ENCODE results near the gene SYT9.

Gene SYT9

DNA sequence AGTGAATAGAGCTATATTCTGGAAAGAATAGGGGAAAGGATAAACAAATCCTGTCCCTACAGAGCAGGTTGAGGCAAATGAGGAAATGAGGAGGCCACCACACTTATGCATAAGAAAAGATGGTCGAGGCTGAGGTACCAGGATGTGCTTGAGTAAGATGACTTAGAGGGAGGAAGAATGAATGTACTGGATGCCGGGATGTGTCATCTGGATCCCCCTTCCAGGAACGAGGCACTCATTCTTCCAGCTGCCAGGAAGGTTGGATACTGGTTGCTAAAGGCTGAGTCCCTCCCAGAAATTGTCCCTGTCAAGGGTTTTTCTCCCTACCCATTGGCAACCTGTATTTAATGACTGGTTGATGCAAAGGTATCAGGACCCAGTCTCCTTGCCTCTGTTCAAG lies 31.1 kb upstream of the SYT9 start:
- Histone ChIP-seq H3K4me1 (ENCODE audit: control insufficient read depth in 1 of 2, insufficient read depth in 1 of 2, low read depth in 1 of 2, low read length in 1 of 2) (no peaks in the 10 kb centered on the region), H3K36me3 (no peaks in the 10 kb centered on the region), H3K27me3 (peaks cover 8% of the 10 kb centered on the region), H3K4me3 (ENCODE audit: low read depth in 1 of 2, low read length in 1 of 2) (no peak overlapping the region), H3K9me3 (no peaks in the 10 kb centered on the region), H3K27ac (no peak overlapping the region)
- TF ChIP-seq, protein P1, sequence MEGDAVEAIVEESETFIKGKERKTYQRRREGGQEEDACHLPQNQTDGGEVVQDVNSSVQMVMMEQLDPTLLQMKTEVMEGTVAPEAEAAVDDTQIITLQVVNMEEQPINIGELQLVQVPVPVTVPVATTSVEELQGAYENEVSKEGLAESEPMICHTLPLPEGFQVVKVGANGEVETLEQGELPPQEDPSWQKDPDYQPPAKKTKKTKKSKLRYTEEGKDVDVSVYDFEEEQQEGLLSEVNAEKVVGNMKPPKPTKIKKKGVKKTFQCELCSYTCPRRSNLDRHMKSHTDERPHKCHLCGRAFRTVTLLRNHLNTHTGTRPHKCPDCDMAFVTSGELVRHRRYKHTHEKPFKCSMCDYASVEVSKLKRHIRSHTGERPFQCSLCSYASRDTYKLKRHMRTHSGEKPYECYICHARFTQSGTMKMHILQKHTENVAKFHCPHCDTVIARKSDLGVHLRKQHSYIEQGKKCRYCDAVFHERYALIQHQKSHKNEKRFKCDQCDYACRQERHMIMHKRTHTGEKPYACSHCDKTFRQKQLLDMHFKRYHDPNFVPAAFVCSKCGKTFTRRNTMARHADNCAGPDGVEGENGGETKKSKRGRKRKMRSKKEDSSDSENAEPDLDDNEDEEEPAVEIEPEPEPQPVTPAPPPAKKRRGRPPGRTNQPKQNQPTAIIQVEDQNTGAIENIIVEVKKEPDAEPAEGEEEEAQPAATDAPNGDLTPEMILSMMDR (IDR thresholded peaks at IDR 0.05): no peak

DNA sequence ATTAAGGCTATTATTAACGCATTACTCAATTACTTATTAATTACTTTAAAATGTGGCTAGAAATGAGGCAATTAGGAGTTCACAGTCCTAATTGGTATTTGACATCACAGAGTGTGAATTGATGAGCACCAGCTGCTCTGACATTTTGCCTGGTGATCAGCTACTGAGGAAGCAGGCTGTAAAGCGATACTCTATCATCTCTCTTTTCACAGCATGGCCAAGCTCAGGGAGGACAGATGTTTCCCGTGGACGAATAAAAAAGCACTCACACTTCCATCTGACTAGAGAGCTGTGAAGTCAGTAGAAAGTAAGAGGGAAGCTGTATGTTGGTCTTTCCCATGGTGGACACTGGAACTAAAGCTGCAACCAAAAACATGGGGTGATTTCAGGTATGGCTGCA lies 29.1 kb upstream of the SYT9 start:
- TF ChIP-seq, protein P1 (IDR thresholded peaks at IDR 0.05): no peak
- peaks cover 8% of the 10 kb centered on the region for H3K27me3 ChIP-seq
- H3K36me3 ChIP-seq: no peaks in the 10 kb centered on the region
- no peak overlapping the region for H3K27ac ChIP-seq
- H3K9me3 ChIP-seq: no peaks in the 10 kb centered on the region
- no peaks in the 10 kb centered on the region for H3K4me1 ChIP-seq (ENCODE audit: control insufficient read depth in 1 of 2, insufficient read depth in 1 of 2, low read depth in 1 of 2, low read length in 1 of 2)
- no peak overlapping the region for H3K4me3 ChIP-seq (ENCODE audit: low read depth in 1 of 2, low read length in 1 of 2)

DNA sequence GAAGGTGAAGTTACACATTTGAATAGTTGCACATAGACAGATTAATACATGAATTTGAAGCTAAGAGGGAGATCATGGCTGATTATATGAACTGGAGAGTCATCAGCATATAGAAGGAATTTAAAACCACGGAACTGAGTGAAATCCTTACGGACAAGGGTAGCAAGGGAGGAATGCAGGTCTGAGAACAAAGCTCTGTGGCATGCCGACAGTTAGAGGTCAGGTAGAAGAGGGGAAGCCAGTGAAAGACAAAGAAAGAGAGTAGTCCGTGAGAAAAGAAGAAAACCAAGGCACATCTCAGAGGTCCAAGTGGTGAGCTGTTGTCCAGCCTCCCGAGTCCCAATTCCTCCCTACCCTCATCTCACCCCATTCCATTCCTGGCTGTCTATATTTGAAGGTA lies 11.8 kb upstream of the SYT9 start:
- Histone ChIP-seq H3K9me3 (no peaks in the 10 kb centered on the region), H3K27me3 (peaks cover 42% of the 10 kb centered on the region), H3K4me1 (ENCODE audit: control insufficient read depth in 1 of 2, insufficient read depth in 1 of 2, low read depth in 1 of 2, low read length in 1 of 2) (no peaks in the 10 kb centered on the region), H3K36me3 (no peaks in the 10 kb centered on the region), H3K4me3 (ENCODE audit: low read depth in 1 of 2, low read length in 1 of 2) (no peak overlapping the region), H3K27ac (no peak overlapping the region)
- TF ChIP-seq, protein P1 (IDR thresholded peaks at IDR 0.05): no peak

DNA sequence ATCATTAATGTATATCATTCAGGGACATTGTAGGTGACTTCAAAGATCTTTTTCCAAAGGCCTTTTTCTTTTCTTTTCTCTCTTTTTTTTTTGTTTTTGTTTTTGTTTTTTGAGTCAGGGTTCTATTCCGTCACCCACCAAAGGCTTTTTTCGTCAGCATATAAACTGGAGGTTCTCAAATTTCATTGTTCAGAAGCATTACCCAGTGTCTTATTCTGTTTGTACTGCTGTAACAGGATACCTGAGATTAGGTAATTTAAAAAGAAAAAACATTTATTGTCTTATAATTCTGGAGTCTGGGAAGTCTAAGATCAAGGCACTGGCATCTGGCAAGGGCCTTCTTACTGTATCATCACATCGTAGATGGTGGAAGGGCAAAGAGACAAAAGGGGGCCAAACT lies 6.4 kb upstream of the SYT9 start:
- Histone ChIP-seq H3K9me3 (no peaks in the 10 kb centered on the region), H3K36me3 (no peaks in the 10 kb centered on the region), H3K4me3 (ENCODE audit: low read depth in 1 of 2, low read length in 1 of 2) (no peak overlapping the region), H3K27me3 (peaks cover 29% of the 10 kb centered on the region), H3K4me1 (ENCODE audit: control insufficient read depth in 1 of 2, insufficient read depth in 1 of 2, low read depth in 1 of 2, low read length in 1 of 2) (no peaks in the 10 kb centered on the region), H3K27ac (no peak overlapping the region)
- TF ChIP-seq, protein P1 (IDR thresholded peaks at IDR 0.05): no peak

DNA sequence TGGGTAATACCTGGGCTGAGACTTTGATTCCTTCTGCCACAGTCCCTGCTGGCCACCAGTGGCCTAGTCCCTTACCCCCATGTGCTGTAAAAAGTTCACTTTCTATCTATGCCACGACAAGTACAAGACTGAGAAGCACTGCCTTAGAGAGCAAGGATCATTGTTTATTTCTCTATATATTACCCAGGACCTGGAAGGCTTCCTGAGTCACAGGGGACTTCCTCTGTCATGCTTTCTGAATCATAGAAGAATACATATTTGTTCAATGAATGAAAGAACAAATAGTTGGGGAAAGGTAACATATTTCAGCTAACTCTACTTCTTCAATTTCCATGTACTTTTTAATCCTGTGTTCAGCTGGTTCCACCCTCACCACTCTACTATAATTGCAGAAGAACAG lies 5.5 kb upstream of the SYT9 start:
- Histone ChIP-seq H3K27ac (no peak overlapping the region), H3K4me3 (ENCODE audit: low read depth in 1 of 2, low read length in 1 of 2) (no peak overlapping the region), H3K4me1 (ENCODE audit: control insufficient read depth in 1 of 2, insufficient read depth in 1 of 2, low read depth in 1 of 2, low read length in 1 of 2) (no peaks in the 10 kb centered on the region)

More for the DNA sequence above, 5.5 kb upstream of the SYT9 start:
- peaks cover 38% of the 10 kb centered on the region for H3K27me3 ChIP-seq
- TF ChIP-seq, protein P1 (IDR thresholded peaks at IDR 0.05): no peak
- no peaks in the 10 kb centered on the region for H3K36me3 ChIP-seq
- H3K9me3 ChIP-seq: no peaks in the 10 kb centered on the region
